ENCODE measurements around the gene IMMP2L.
A peak's percentile ranks its signal among the peaks of the same experiment; 100 is the strongest.

IMMP2L gene

DNA sequence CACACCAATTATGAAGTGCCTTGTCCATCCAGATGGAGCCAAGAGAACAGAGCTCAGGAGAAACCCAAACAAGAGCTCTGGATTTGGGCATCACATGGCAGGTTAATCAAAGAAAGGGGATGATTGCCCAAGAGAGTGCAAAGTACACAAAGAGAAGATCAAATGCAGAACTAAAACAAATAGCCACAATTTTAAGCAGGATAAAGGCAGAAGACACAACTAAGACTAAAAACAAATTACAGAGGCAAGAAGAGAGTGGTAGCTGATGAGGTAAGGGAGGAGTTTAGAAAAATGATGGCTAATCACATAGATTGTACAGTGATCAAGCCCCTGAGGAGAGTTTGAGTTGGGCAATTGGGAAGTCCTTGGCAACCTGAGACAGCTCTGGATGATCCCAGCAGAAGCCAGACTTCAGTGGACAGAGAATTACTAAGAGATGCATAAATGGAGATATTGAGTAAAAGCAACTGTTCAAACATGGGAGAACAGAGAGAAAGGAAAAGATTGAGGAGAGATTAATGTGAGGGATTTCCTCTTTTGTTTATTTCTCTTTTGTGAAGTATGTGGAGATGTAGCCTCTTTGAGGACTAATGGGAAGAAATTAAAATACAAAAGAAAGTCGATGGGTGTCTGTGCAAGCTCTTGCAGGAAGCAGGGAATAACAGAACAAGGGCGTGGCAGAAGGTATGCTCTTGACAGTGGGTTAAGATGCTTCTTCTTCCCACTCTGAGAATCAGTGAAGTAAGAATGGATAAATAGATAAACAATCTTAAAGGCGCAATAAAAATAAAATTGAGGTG is 369.5 kb downstream of the IMMP2L start:
- Histone ChIP-seq H3K27me3 (ENCODE audit: insufficient read depth, low read length, poor library complexity, severe bottlenecking) (no peaks in the 10 kb centered on the region), H3K9ac (ENCODE audit: low read depth, low read length, poor library complexity, severe bottlenecking) (no peak overlapping the region), H3K4me3 (ENCODE audit: low read length, poor library complexity, severe bottlenecking) (no peak overlapping the region), H3K36me3 (ENCODE audit: insufficient read depth, low read length) (peaks cover 4% of the 10 kb centered on the region; the same call in 1 of the 2 replicates), H2AFZ (ENCODE audit: low read length) (0 out of 2 replicates have a peak overlapping the region, but pooled peaks have one; percentile 29), H3K79me2 (ENCODE audit: insufficient read depth, low read length) (no peaks in the 10 kb centered on the region), H3K4me2 (ENCODE audit: low read depth, low read length, poor library complexity, severe bottlenecking) (no peak overlapping the region), H3K9me2 (replicated peaks; ENCODE audit: low read depth, low read length) (no peaks in the 10 kb centered on the region), H3K9me3 (ENCODE audit: insufficient read depth, low read depth, low read length) (peaks cover 7% of the 10 kb centered on the region; the same call in 1 of the 2 replicates), H4K20me1 (ENCODE audit: insufficient read depth, low read length, poor library complexity, severe bottlenecking) (no peaks in the 10 kb centered on the region), H3F3A (ENCODE audit: low read depth) (no peaks in the 10 kb centered on the region), H3K4me1 (ENCODE audit: insufficient read depth, low read length, poor library complexity, severe bottlenecking) (peaks cover 46% of the 10 kb centered on the region)
- TF ChIP-seq, protein P1, sequence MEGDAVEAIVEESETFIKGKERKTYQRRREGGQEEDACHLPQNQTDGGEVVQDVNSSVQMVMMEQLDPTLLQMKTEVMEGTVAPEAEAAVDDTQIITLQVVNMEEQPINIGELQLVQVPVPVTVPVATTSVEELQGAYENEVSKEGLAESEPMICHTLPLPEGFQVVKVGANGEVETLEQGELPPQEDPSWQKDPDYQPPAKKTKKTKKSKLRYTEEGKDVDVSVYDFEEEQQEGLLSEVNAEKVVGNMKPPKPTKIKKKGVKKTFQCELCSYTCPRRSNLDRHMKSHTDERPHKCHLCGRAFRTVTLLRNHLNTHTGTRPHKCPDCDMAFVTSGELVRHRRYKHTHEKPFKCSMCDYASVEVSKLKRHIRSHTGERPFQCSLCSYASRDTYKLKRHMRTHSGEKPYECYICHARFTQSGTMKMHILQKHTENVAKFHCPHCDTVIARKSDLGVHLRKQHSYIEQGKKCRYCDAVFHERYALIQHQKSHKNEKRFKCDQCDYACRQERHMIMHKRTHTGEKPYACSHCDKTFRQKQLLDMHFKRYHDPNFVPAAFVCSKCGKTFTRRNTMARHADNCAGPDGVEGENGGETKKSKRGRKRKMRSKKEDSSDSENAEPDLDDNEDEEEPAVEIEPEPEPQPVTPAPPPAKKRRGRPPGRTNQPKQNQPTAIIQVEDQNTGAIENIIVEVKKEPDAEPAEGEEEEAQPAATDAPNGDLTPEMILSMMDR (conservative IDR thresholded peaks at IDR 0.05; ENCODE audit: low read length): no peak
- TF ChIP-seq EZH2phosphoT487 (IDR thresholded peaks at IDR 0.05; ENCODE audit: borderline replicate concordance): no peak

DNA sequence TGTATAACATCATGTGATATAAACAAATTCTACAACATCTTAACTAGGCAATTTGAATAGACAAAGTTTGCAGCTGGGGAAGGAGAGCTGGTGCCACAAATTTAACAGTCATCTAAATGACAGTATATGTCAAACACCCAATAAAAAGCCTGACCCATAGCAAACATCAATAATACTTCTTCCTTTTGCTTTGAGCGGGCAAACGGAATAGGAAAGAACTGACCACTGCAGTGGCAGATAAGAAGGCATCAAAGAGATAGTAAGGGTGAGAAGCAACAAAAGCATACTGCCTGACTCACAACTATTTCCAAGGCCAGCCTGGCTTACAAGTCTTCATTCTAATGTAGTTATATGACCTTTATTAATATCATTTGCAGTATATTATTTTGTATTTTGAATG is 371.5 kb downstream of the IMMP2L start:
- no peak for TF ChIP-seq EZH2phosphoT487 (IDR thresholded peaks at IDR 0.05; ENCODE audit: borderline replicate concordance)
- TF ChIP-seq, protein P1 (conservative IDR thresholded peaks at IDR 0.05; ENCODE audit: low read length): no peak
- no peaks in the 10 kb centered on the region for H3K9me2 ChIP-seq (replicated peaks; ENCODE audit: low read depth, low read length)
- peaks cover 9% of the 10 kb centered on the region; the same call in 1 of the 2 replicates for H3K9me3 ChIP-seq (ENCODE audit: insufficient read depth, low read depth, low read length)
- H3K4me2 ChIP-seq (ENCODE audit: low read depth, low read length, poor library complexity, severe bottlenecking): peak overlapping the region; percentile 63
- H3K4me1 ChIP-seq (ENCODE audit: insufficient read depth, low read length, poor library complexity, severe bottlenecking): peaks cover 44% of the 10 kb centered on the region
- H4K20me1 ChIP-seq (ENCODE audit: insufficient read depth, low read length, poor library complexity, severe bottlenecking): no peaks in the 10 kb centered on the region
- peak overlapping the region; percentile 29 for H3K9ac ChIP-seq (ENCODE audit: low read depth, low read length, poor library complexity, severe bottlenecking)
- peaks cover 4% of the 10 kb centered on the region; the same call in 1 of the 2 replicates for H3K36me3 ChIP-seq (ENCODE audit: insufficient read depth, low read length)
- no peaks in the 10 kb centered on the region for H3K79me2 ChIP-seq (ENCODE audit: insufficient read depth, low read length)
- peak overlapping the region; percentile 45 for H3K4me3 ChIP-seq (ENCODE audit: low read length, poor library complexity, severe bottlenecking)
- no peaks in the 10 kb centered on the region for H3K27me3 ChIP-seq (ENCODE audit: insufficient read depth, low read length, poor library complexity, severe bottlenecking)
- no peaks in the 10 kb centered on the region for H3F3A ChIP-seq (ENCODE audit: low read depth)
- no peak overlapping the region for H2AFZ ChIP-seq (ENCODE audit: low read length)

- Histone ChIP-seq H3F3A (ENCODE audit: low read depth) (0 out of 2 replicates have a peak, but pooled peaks cover 2% of the 10 kb centered on the region), H3K9me3 (ENCODE audit: insufficient read depth, low read depth, low read length) (peaks cover 9% of the 10 kb centered on the region; the same call in 1 of the 2 replicates), H3K79me2 (ENCODE audit: insufficient read depth, low read length) (no peaks in the 10 kb centered on the region), H3K9ac (ENCODE audit: low read depth, low read length, poor library complexity, severe bottlenecking) (peak overlapping the region; percentile 1), H2AFZ (ENCODE audit: low read length) (no peak overlapping the region), H4K20me1 (ENCODE audit: insufficient read depth, low read length, poor library complexity, severe bottlenecking) (no peaks in the 10 kb centered on the region), H3K9me2 (replicated peaks; ENCODE audit: low read depth, low read length) (no peaks in the 10 kb centered on the region), H3K27me3 (ENCODE audit: insufficient read depth, low read length, poor library complexity, severe bottlenecking) (no peaks in the 10 kb centered on the region), H3K4me1 (ENCODE audit: insufficient read depth, low read length, poor library complexity, severe bottlenecking) (peaks cover 41% of the 10 kb centered on the region), H3K4me2 (ENCODE audit: low read depth, low read length, poor library complexity, severe bottlenecking) (peak overlapping the region; percentile 29), H3K36me3 (ENCODE audit: insufficient read depth, low read length) (peaks cover 4% of the 10 kb centered on the region; the same call in 1 of the 2 replicates), H3K4me3 (ENCODE audit: low read length, poor library complexity, severe bottlenecking) (no peak overlapping the region)
- TF ChIP-seq, protein P1 (conservative IDR thresholded peaks at IDR 0.05; ENCODE audit: low read length): no peak
- no peak for TF ChIP-seq EZH2phosphoT487 (IDR thresholded peaks at IDR 0.05; ENCODE audit: borderline replicate concordance)
Measured at GRCh38 chr7:111184987-111185386, 377.3 kb downstream of the IMMP2L start.

All from Loucy (cell line).